Smooth muscle cell (in vitro differentiated cells): ENCODE measurements around the gene CSNK1G1. TPM values are rescaled to one million over a fixed set of nuclear protein-coding genes. Genes with fewer than 3 reads are reported as not detected.
"Not testable (repeated sequence)": the region's sequence is repeated elsewhere in the genome, so short reads cannot be mapped to it uniquely, and the experiment has no call there.

Experiments
- DNase-seq: peaks from one replicate; lab custom pipeline; 2025; ENCODE audit not compliant: unreplicated experiment; lab: John Stamatoyannopoulos, UW
- H2AFZ ChIP-seq: fragments of 200-600 bp; sonication (generic); 2 replicates; pipeline ENCODE4 v1.6.0; 2016; ENCODE audit warnings: antibody characterized with exemption, low read depth, mild to moderate bottlenecking
- H3F3A ChIP-seq: fragments of 200-600 bp; sonication (generic); 2 replicates; pipeline ENCODE4 v1.6.0; 2017; ENCODE audit warnings: antibody characterized with exemption, low read depth
- H3K27ac ChIP-seq: fragments of 200-600 bp; sonication (generic); 2 replicates; pipeline ENCODE4 v1.5.1; 2016; ENCODE audit warnings: low read depth, mild to moderate bottlenecking
- H3K27me3 ChIP-seq: fragments of 200-600 bp; sonication (generic); 2 replicates; pipeline ENCODE4 v1.6.1; 2016; ENCODE audit warnings: low read depth, mild to moderate bottlenecking
- H3K36me3 ChIP-seq: fragments of 200-600 bp; sonication (generic); 2 replicates; pipeline ENCODE4 v1.5.1; 2016; ENCODE audit warnings: low read depth
- H3K4me1 ChIP-seq: fragments of 200-600 bp; sonication (generic); 2 replicates; pipeline ENCODE4 v1.5.1; 2016; ENCODE audit warnings: low read depth
- H3K4me2 ChIP-seq: fragments of 200-600 bp; sonication (generic); 2 replicates; pipeline ENCODE4 v1.6.0; 2016; ENCODE audit warnings: mild to moderate bottlenecking
- H3K4me3 ChIP-seq: fragments of 200-600 bp; sonication (generic); 2 replicates; pipeline ENCODE4 v1.5.1; 2016; ENCODE audit warnings: mild to moderate bottlenecking
- H3K79me2 ChIP-seq: fragments of 200-600 bp; sonication (generic); 2 replicates; pipeline ENCODE4 v1.6.0; 2016; ENCODE audit warnings: low read depth, mild to moderate bottlenecking
- H3K9ac ChIP-seq: fragments of 200-600 bp; sonication (generic); 2 replicates; pipeline ENCODE4 v1.6.0; 2016; ENCODE audit warnings: low read depth
- H3K9me3 ChIP-seq: fragments of 200-600 bp; sonication (generic); replicated peaks from 2 replicates; pipeline ENCODE4 v1.5.1; 2016; ENCODE audit warnings: low read depth
- H4K20me1 ChIP-seq: fragments of 200-600 bp; sonication (generic); 2 replicates; pipeline ENCODE4 v1.6.0; 2016; ENCODE audit warnings: low read depth
- WGBS: methylation state at CpG from one replicate; pipeline ENCODE4 v1.1.7; 2016; ENCODE audit warnings: low lambda C conversion rate; 5-methylcytosine and 5-hydroxymethylcytosine counted together
- polyA plus RNA-seq: library from polyadenylated mRNA; unstranded; fragments of >200 nt; fragmentation: Nextera tagmentation; extraction: Ambion mirVana; gene quantifications from 2 replicates; pipeline ENCODE4 v1.2.1, GENCODE V29; 2016
- total RNA-seq: library from RNA; depleted of rRNA; stranded (reverse); fragments of >200 nt; gene quantifications from 2 replicates; pipeline ENCODE4 v1.2.3, GENCODE V29; 2014
- TF ChIP-seq, protein P1 (sequence below): fragments of 200-600 bp; sonication (generic); IDR thresholded peaks from 2 replicates; pipeline ENCODE4 v1.5.1; 2017; ENCODE audit warnings: borderline replicate concordance, mild to moderate bottlenecking, antibody characterized with exemption; ENCODE audit not compliant: insufficient read depth, poor library complexity, severe bottlenecking

Gene CSNK1G1
- total and polyA plus RNA-seq, 2 experiments from 2014 or later, result 12.8 to 23.2 TPM

DNA sequence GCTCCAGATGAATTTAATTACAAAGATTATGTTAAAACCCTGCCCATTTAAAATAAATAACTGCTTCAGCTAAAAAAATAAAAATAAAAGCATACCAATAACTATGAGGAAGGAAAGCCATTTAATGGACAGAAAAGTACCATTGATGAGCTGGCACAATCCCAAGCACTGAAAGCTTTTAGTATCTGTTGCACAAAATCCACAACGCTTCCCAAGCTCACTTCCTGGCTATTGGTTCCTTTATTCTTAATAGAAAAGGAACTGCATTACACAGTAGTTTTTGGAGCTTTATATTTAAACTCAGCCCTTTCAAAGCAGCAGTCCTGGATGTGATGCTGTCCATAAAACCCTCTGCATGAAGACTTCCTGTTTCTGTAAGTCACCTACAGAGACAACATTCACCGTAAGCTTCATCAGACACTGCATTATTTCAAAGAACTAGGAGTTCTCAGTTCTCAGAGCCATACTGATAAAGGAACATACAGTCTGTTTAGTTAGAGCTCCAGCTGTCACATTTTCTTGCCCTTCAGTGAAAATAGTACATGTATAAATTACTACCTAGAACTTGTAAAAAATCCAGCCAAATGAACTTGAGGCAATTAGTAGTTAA is 81.5 kb downstream of the CSNK1G1 start:
- 73% methylated on average over 2 of the region's 2 CpGs for WGBS
- H3K4me2 ChIP-seq, result no peak overlapping the region
- H3K4me3 ChIP-seq, result no peak overlapping the region
- no peak overlapping the region for H3K27ac ChIP-seq
- no peaks in the 10 kb centered on the region for H3K4me1 ChIP-seq
- peaks cover 14% of the 10 kb centered on the region for H3K79me2 ChIP-seq
- H2AFZ ChIP-seq, result no peak overlapping the region
- no peak for DNase-seq
- peaks cover 71% of the 10 kb centered on the region for H4K20me1 ChIP-seq
- H3K9ac ChIP-seq, result no peak overlapping the region
- H3K36me3 ChIP-seq, result no peaks in the 10 kb centered on the region
- TF ChIP-seq, protein P1, sequence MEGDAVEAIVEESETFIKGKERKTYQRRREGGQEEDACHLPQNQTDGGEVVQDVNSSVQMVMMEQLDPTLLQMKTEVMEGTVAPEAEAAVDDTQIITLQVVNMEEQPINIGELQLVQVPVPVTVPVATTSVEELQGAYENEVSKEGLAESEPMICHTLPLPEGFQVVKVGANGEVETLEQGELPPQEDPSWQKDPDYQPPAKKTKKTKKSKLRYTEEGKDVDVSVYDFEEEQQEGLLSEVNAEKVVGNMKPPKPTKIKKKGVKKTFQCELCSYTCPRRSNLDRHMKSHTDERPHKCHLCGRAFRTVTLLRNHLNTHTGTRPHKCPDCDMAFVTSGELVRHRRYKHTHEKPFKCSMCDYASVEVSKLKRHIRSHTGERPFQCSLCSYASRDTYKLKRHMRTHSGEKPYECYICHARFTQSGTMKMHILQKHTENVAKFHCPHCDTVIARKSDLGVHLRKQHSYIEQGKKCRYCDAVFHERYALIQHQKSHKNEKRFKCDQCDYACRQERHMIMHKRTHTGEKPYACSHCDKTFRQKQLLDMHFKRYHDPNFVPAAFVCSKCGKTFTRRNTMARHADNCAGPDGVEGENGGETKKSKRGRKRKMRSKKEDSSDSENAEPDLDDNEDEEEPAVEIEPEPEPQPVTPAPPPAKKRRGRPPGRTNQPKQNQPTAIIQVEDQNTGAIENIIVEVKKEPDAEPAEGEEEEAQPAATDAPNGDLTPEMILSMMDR, result no peak
- no peaks in the 10 kb centered on the region for H3K9me3 ChIP-seq
- no peaks in the 10 kb centered on the region for H3F3A ChIP-seq
- H3K27me3 ChIP-seq, result no peaks in the 10 kb centered on the region

DNA sequence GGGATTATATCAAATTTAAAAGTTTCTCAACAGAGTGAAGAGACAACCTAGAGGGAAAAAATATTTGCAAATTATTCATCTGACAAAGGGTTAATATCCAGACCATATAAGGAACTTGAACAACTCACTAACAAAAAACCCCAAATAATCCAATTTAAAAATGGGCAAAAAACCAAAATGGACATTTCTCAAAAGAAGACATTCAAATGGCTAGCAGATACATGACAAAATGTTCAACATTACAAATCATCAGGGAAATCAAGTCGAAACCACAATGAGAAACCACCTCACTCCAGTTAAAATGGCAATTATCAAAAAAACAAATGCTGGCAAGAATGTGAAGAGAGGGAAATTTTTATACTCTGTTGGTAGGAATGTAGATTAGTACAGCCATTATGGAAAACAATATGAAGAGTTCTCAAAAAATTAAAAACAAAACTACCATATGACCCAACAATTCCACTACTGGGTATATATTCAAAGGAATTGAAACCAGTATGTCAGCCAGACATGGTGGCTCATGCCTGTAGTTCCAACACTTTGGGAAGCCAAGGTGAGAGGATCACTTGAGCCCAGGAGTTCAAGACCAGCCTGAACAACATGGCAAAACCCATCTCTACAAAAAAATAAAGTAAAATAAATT is 88.5 kb downstream of the CSNK1G1 start:
- Histone ChIP-seq H3K9me3 (no peaks in the 10 kb centered on the region), H3K79me2 (peaks cover 55% of the 10 kb centered on the region), H3K9ac (no peak overlapping the region), H3K36me3 (no peaks in the 10 kb centered on the region), H3K4me3 (no peak overlapping the region), H3F3A (no peaks in the 10 kb centered on the region), H3K4me1 (no peaks in the 10 kb centered on the region), H4K20me1 (peaks cover 61% of the 10 kb centered on the region), H2AFZ (no peak overlapping the region), H3K27me3 (no peaks in the 10 kb centered on the region), H3K27ac (no peak overlapping the region), H3K4me2 (no peak overlapping the region)
- TF ChIP-seq, protein P1, result no peak
- no peak for DNase-seq
- WGBS, result 100% methylated on average over 1 of the region's 1 CpG

DNA sequence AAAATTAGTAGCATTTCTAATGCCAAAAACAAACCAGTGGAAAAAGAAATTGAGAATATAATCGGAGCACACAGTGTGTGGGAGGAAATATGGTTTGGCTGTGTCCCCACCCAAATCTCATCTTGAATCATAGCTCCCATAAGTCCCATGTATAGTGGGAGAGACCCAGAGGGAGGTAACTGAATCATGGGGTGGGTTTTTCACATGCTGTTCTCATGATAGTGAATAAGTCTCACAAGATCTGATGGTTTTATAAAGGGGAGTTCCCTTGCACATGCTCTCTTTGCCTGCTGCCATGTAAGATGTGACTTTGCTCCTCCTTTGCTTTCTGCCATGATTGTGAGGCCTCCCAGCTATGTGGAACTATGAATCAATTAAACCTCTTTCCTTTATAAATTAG is 90.8 kb downstream of the CSNK1G1 start:
- Histone ChIP-seq H4K20me1 (peaks cover 72% of the 10 kb centered on the region), H3K79me2 (peaks cover 61% of the 10 kb centered on the region)
- not testable (repeated sequence) for H3K9ac ChIP-seq, H3K36me3 ChIP-seq, H3K4me2 ChIP-seq, H3K9me3 ChIP-seq, DNase-seq, H3K27me3 ChIP-seq, H2AFZ ChIP-seq, H3K4me3 ChIP-seq, H3F3A ChIP-seq, H3K27ac ChIP-seq, H3K4me1 ChIP-seq
- 92% methylated on average over 1 of the region's 1 CpG for WGBS

DNA sequence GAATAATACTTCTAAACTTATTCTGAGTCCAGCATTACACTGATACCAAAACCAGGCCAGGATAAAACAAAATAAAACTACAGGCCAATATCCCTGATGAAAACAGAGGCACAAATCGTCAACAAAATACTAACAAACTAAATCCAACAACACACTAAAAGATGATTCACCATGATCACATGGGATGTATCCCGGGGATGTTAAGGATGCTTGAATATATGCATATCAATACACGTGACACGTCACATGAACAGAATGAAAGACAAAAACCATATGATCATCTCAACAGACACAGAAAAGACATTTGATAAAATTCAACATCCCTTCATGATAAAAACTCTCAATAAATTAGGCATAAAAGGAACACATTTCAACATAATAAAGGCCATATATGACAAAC is 91.5 kb downstream of the CSNK1G1 start:
- Histone ChIP-seq H3K27me3 (no peaks in the 10 kb centered on the region), H3K9ac (no peak overlapping the region), H4K20me1 (peaks cover 72% of the 10 kb centered on the region), H3K4me3 (no peak overlapping the region), H3K79me2 (peaks cover 67% of the 10 kb centered on the region), H3K9me3 (no peaks in the 10 kb centered on the region), H2AFZ (no peak overlapping the region), H3K4me2 (no peak overlapping the region), H3K27ac (no peak overlapping the region), H3K4me1 (no peaks in the 10 kb centered on the region), H3F3A (no peaks in the 10 kb centered on the region), H3K36me3 (no peaks in the 10 kb centered on the region)
- DNase-seq, result no peak
- TF ChIP-seq, protein P1, result no peak
- 91% methylated on average over 4 of the region's 4 CpGs for WGBS
